NCI-H524 treated with DMSO at 0.1 percent for 48 hours (cell line): ENCODE data around the gene CHN2.
A peak's percentile ranks its signal among the peaks of the same experiment; 100 is the strongest.

Experiments used
- DNase-seq: peaks from one replicate; lab custom pipeline; 2025; lab: John Stamatoyannopoulos, UW

CHN2 gene

DNA sequence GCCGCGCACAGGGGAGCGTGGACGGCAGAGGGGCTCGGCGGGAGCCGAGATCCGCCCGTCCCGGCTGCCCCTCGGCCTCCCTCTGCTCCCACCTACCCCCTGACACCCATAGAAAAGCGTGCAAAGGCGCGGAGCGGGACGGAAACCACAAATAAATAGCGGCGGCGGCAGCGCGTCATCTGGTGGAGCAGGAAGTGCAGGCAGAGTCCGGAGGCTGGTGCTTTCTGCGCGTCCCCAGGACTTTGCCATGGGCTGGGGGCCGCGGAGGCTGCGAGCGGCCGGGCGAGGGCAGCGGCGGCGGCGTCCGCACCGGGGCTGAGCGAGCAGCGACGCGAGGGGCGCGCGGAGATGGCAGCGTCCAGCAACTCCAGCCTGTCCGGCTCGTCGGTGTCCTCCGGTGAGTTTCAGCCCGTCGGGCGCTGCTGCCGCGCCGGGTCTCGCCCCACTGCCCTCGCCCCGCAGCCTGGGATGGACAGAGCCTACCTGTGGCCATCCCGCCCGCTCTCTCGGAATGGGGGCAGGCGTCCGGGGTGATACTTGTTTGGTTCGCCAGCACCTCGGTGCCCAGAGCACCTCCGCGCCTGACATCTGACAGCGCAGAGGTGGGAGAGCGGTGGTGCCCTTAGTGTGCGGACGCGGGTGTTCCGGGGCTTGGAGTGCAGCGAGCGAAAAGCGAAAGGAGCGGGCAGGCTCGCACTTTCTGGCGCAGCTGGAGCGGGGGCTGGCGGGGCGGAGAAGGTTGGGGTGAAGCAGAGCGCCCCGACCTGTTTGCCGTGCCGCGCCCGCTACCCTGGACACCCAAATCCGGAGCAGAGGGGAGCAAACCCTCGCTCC is at the start of gene CHN2:
TSS of gene CHN2 (plus strand) at position 182 of the 834 bp plus-strand sequence.
- no peak for DNase-seq

- DNase-seq = no peak
Observed at GRCh38 chr7:29145553-29146056, 49.0 kb upstream of the CHN2 start.

DNA sequence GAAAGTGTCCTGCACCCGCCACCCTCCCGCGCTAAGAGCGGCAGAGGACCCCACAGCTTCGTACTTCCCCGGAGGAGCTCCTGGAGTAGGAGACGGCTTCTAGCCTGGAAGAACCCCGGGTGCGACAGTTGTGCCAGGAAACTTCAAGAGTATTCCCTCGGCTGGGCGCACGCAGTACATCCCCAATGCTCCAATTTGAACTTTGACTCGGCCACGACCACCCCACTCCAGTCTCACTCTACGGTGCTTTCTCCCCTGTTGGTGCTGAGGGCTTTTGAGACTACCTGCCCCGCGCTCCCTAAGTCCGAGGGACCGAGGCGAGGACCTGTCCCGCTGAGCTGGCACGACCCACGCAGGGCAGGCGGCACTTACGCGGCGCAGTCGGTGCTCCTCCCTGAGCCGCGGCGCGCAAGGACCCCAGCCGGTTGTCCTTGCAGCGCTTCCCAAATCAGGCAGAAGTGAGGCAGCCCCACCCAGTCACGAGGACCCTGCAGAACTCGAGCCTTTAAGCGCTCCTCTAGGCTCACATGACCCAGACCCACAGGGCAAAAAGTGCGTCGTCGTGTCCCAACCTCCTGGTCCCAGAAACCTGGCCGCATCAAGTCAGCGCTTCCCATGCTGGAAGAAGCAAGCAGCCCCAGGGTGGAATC is 48.4 kb upstream of the CHN2 start, which contains the start of gene CPVL:
TSS of gene CPVL (minus strand) at position 481 of the 650 bp plus-strand sequence. CDS start 25,476 bp downstream, outside the sequence.
- DNase-seq = no peak

DNA sequence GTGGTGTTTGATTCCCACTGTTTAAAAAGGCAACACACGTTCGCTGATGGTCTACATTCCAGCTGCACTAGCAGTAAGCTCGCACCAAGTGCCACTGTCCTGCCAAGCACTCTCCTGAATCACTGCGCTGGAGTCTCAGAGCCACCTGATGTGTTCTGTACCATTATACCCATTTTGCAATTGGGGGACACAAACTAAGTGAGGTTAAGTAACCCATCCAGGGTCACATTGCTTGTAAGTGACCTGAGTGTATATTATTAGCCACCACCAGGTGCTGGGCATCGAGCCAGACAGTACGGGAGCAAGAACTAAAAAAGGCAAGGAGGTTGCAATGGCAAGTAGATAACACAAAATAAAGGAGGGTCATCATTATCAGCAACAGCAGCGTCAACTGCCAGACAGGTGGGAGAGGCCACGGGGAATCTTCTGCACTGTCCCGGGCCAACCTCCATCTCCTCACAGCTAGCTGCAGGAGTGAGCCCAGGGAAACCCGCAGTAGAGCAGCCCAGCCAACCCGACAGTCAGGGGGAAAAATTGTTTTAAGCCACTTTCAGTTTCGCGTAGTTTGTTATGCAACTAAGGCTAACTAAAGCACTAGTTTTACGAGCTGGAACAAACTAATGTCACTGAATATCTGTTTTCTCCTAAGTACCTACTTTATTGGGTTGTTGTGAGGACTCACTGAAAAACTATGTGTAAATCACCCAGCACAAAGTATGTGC is 47.5 kb upstream of the CHN2 start:
- DNase-seq = no peak

GRCh38 chr7:29147821-29148220 is 46.8 kb upstream of the CHN2 start:
- DNase-seq = no peak

GRCh38 chr7:29149036-29149435 is 45.5 kb upstream of the CHN2 start:
- DNase-seq = no peak

DNA sequence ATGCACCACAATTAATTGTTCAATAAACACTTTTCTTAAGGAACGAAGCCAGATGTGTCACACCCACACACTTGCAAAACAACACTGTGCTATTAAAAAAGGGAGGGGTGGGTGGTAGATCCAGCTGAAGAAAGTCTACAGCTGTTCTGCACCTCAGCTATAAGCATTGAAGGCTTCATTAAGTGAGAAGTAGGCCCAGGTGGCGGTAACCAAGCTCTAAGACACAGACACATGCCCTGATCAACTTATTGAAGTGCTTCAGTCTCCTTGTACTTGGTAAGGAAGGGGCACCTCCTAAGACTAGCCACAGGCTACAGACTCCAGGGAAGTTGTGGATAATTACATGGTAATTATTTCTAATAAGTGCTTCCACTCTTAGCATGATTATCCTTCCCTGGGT is 43.7 kb upstream of the CHN2 start:
- peak; percentile 95 for DNase-seq

- no peak for DNase-seq
Observed at GRCh38 chr7:29154076-29154475, 40.5 kb upstream of the CHN2 start.

DNA sequence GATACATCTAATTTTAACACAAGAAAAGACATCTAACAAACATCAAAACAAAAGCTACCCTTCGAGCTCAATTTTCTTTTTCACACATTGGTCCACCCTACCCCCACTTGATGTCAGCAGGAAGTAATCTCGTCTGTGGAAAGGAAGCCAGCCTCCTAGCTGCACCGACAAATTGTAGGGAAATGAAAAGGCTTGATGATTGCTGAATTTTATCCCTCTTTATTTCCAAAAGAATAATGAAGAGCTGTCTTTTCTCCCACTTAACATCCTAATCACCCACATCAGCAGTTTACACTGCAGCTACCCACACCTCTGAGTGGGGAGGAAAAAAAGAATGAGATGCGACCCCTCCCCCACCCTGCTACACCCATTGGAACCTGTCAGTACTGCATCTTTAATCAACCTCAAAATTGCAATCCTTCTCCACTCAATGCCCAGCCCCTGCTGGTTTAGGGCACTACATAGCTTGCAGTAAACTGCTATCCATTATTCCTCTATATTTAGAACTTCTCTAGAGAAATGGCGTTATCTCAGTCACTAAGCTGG is 37.6 kb upstream of the CHN2 start:
- no peak for DNase-seq

GRCh38 chr7:29158795-29159423 is 35.7 kb upstream of the CHN2 start:
- no peak for DNase-seq

GRCh38 chr7:29160080-29160479 is 34.5 kb upstream of the CHN2 start:
- DNase-seq = no peak

DNA sequence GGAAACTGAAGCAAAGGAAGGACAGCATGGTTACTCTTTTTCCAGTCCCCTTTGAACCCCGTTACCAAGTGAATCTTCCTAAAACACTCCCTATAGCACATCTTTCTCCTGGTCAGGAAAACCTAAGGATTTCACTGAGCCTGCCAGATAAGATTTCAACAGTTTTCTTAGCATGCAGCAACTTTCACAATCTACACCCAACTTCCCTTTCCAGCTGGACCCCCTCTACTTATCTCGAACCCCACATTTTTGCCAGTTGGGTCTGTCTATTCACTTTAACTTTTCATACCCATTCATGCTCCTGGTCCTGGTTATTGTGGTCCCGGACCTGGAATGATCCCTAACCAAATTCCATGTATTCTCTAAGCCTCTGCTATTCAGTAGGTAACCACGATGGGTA is 33.3 kb upstream of the CHN2 start:
- DNase-seq = no peak

GRCh38 chr7:29162577-29162976 is 32.0 kb upstream of the CHN2 start:
- DNase-seq = no peak

GRCh38 chr7:29163854-29164253 is 30.7 kb upstream of the CHN2 start:
- no peak for DNase-seq

GRCh38 chr7:29167721-29168120 is 26.9 kb upstream of the CHN2 start:
- DNase-seq = no peak

DNA sequence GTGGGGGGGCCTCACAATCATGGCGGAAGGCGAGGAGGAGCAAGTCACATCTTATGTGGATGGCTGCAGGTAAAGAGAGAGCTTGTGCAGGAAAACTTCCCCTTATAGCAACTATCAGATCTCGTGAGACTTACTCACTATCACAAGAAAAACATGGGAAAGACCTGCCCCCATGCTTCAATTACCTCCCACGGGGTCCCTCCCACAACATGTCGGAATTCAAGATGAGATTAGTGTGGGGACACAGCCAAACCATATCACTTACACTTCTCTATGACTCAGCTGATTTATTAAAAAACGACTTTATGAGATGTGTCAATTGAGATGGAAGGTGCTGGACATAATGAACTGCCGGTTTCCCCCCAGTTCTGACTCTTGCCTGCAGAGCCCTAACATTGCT is 23.8 kb upstream of the CHN2 start:
- no peak for DNase-seq

GRCh38 chr7:29173458-29173857 is 21.1 kb upstream of the CHN2 start:
- no peak for DNase-seq

DNA sequence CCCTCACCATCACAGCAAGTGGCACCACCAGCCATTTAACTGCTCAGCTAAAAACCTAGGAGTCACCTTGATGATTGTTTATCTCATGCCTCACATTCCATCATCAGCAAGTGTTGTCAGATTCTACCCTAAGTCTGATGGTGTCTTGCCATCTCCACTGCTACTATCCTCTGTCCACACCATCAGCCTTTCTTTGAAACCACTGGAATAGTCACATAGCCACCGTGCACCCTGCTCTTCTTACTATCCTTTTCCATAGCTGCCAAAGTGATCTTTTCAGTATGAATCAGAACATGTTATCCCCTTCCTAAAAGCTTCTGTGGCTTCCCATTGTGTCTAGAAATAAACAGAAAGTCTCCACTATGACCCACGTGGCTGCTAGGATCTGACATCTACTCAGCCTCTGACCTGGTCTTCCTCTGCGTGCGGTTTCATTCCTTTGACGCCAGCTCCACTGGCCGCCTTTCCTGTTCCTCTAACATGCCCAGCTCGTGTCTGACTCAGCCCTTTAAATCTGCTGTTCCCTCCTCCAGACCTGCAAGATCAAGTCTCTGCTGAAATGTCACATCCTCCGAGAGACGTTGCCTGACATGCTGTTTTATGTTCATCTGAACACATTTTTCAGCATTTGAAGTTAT is 16.5 kb upstream of the CHN2 start:
- DNase-seq = no peak

DNA sequence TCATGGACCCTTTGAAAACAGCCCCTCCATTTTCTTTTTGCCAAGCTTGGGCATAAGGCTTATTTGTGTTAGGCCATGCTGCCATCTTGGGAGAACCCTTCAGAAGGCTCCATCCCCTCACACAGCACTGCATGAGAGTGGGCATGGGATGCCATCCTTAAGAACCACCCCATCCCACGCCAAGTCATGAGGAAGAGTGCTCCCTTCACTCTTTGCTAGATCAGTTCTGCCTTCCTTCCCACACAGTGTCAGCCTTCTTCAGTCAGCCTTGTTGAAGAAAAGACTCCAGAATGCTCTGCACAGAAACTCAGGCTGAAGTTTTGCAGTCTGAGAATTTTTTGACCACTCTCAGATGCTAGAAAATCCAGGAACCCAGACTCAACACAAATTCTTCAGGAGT is 15.5 kb upstream of the CHN2 start:
- DNase-seq = no peak

DNA sequence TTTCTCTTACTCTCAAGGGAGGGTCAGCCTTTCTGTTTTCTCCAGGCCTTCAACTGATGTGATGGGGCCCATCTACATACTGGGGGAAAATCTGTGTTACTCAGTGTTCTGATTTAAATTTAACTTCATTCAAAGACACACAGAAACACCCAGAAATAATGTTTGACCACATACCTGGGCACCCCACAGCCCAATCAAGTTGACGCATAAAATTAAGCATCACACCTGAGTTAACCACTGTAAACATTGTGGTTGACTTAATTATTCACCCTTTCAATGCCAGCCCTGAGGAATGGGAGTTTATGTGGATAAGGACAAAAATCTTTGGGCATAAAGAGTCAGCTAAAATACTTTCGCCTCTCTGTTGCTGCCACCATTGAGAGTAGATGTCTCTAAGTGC is 10.0 kb upstream of the CHN2 start:
- no peak for DNase-seq

- DNase-seq = no peak
Observed at GRCh38 chr7:29185613-29186012, 9.0 kb upstream of the CHN2 start.
